Gastrocnemius medialis (tissue), 4 donors: ENCODE measurements around the gene CAMTA1.

Experiments used
- CTCF ChIP-seq, 5 experiments: fragments of 450-650 bp in 3 of 5; fragments of 200-600 bp in 2 of 5; sonication (generic) in 2 of 5; IDR thresholded peaks in 4 of 5; conservative IDR thresholded peaks in 1 of 5; 1 replicate in 4 of 5; 2 replicates in 1 of 5; pipeline ENCODE4 v1.5.1; 2016 to 2019; ENCODE audit warnings: antibody characterized with exemption in 5 of 5, mild to moderate bottlenecking in 3 of 5, moderate library complexity in 3 of 5
- POLR2A ChIP-seq, 2 donors: fragments of 450-650 bp; IDR thresholded peaks; one replicate each; pipeline ENCODE4 v1.6.1; 2017; ENCODE audit warnings: antibody characterized with exemption in 2 of 2, mild to moderate bottlenecking in 2 of 2, moderate library complexity in 2 of 2

DNA sequence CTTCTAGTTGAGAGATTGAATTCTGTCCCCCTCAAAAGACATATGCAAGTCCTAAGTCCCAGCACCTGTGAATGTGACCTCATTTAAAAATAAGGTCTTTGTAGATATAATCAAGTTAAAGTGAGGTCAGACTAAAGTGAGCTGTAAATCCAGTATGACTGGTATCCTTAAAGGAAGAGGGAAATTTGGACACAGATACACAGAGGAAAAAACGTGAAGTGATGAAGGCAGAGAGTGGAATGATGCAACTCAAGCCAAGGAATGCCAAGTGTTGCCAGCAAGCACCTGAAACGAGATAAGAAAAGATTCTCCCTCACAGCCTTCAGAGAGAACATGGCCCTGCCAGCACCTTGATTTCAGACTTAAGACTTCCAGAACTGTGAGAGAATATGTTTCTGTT lies 541.1 kb downstream of the CAMTA1 start:
- TF ChIP-seq CTCF (IDR thresholded peaks at IDR 0.05 in 4 of 5, conservative IDR thresholded peaks at IDR 0.05 in 1 of 5) = no peak
- TF ChIP-seq POLR2A (IDR thresholded peaks at IDR 0.05) = no peak
